A673 (cell line): ENCODE results near the gene EML1.

Source experiments
- CTCF ChIP-seq: fragments of 300-800, 200-600 bp; sonication (generic); conservative IDR thresholded peaks from 2 replicates; pipeline ENCODE4 v1.5.1; 2017; ENCODE audit warnings: low read depth, mild to moderate bottlenecking, antibody characterized with exemption, low read length, moderate library complexity, mixed read lengths
- EZH2 ChIP-seq: fragments of 200-600 bp; sonication (generic); IDR thresholded peaks from 2 replicates; pipeline ENCODE4 v1.6.1; 2017; ENCODE audit warnings: borderline replicate concordance, low read depth, mild to moderate bottlenecking, mixed read lengths, antibody characterized with exemption, low read length; ENCODE audit not compliant: poor library complexity, severe bottlenecking

DNA sequence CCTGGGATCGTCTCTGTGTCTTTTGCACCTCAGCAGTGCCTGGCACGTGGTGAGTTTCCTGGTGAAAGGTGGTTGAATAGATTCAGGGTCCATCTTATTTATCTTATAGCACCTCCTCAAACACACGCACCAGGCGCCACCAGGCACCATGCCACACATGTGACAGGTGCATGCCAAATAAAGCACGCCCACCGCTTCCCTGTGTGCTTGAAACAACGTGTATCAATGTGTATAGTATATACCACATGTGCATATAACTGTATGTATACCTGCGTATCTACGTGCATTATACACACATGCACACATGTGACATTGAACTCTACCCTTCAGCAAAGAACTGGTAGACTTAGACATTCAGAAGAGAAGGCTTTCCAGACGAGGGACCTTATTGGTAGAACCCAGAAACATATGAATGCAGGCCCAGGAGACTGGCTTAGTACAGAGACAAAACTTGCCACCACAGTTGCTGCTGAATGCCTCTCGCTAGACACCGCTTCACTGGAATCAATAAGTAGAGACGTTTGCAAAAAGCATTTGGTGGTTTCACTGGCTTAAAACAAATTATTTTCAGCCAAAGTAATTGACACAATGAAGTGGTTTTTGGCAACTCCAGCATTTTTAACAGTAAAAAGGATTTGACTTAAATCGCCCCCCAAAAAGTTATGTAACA, 10.0 kb downstream of the EML1 start:
- TF ChIP-seq CTCF: no peak
- no peak for TF ChIP-seq EZH2
